ENCODE data around the gene KRT25.
"Not testable (repeated sequence)": the region's sequence is repeated elsewhere in the genome, so short reads cannot be mapped to it uniquely, and the experiment has no call there.

The KRT25 gene

DNA sequence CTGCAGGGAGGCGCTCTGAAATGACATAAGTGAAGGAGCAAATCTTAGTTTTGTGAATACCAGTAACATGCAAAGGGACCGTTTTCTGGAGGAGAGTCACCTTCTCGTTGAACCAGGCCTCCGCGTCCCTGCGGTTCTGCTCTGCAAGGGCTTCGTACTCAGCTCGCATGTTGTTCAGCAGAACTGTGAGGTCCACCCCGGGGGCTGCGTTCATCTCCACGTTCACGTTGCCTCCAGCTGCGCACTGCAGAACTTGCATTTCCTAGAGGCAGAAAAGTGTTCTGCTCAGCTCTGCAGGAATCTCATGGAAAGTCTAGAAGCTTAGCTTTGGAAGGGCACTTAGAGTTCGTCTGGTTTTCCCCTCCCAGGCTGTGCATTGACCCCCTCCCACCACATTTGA is 4.1 kb downstream of the KRT25 start:
- no peak for DNase-seq (ENCODE audit: low read depth)

DNA sequence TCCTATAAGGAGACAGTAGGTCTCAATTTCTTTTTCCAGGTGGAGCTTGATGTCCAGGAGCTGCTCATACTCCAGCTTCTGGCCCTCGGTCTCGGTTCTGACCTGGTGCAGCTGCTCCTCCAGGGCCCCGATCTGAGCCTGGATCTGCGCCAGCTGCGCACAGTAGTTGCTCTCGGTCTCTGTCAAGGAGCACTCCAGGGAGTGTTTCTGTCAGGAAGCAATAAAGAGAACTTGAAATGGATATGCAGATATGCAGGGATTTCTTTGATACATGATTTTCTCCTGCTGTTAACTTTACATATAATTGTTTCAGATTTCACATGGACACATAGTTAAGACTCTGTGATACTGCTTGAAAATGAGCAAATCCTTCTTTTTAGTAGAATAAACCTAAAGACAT is 4.7 kb downstream of the KRT25 start:
- no peak for DNase-seq (ENCODE audit: low read depth)

DNA sequence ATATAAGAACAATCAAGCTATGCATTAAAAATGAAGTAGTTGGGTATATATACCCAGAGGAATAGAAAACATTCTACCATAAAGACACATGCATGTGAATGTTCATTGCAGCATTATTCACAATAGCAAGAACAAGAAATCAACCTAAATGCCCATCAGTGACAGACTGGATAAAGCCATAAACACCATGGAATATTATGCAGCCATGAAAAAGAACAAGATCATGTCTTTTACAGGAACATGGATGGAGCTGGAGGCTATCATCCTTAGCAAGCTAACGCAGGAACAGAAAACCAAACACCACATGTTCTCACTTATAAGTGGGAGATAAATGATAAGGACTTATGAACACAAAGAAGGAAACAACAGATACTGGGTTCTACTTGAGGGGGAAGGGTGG is 6.5 kb downstream of the KRT25 start:
- DNase-seq (ENCODE audit: low read depth), result not testable (repeated sequence)

DNA sequence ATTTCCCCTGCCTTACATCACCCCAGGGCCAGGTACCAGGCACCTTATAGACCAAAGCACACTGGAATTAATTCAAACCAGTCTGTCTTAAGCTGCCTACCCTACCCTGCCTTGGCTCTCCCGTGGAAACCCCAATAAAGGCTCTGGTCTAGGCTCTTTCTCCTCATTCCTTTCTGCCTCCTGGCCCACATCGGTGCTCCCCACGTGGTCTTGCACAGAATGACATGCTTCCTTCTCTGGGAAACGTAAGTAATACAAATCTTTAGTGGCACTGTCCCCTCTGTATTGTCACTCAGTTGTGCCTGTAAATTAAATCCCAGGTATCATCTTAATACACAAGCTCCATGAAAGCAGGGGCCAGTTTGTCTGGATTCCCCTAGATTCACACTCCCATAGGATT is 16.6 kb downstream of the KRT25 start:
- DNase-seq (ENCODE audit: low read depth), result no peak

DNA sequence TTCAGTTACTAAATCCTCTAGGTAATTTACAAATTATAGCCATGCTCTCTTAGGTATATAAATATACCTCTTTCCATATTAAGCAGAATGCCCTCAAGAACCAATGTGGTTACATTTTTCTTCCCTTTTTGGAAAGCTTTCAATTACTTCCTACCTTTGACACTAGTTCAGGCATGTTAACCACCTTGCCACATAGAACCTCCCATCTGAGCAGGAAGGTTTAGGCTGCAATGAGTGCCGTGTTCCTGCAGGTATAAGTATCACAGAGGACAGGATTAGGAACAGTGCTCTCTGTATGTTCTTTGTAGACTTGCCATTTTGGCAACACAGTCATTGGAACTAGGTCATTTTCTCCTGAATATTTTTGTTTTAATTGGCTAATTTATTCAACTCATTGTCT is 20.1 kb downstream of the KRT25 start:
- DNase-seq (ENCODE audit: low read depth), result no peak

DNA sequence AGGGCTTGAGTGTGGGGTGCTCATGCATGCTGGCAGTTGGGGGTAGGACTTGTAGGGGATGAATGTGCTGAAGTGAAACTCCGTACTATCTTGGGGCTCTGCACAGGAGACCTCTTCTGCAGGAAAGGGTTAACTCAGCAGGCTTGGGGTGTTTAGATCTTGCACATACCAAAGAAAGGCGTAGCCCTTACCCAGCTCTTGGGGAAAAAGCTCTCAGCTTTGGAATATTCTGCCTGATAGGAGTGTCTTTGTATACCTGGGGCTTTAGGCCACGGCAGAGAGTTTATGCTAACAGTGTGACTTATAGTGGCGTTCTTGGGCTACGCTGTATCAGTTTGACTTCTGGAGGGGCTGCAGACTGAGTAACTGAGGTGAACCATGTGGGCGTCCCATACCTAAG is 21.1 kb downstream of the KRT25 start:
- DNase-seq (ENCODE audit: low read depth), result no peak

DNA sequence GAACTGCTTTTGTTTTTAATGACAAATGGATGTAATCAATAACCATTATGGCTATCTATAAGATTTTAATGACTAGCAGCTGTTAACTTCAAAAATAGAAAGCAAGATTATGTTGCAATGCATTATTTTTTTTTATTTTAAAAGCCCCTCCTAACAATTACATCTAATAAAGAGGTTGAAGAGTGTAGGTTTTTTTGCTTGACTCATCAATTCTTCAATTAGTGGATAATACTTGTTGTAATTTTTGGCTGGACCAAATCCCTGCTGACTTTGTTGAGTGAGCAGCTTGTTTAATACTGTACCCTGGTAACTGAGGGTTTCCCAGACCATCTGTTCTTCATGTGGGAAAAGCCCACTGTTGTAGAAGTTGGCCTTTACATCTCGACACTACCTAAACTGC is 24.2 kb downstream of the KRT25 start:
- DNase-seq (ENCODE audit: low read depth), result no peak

DNA sequence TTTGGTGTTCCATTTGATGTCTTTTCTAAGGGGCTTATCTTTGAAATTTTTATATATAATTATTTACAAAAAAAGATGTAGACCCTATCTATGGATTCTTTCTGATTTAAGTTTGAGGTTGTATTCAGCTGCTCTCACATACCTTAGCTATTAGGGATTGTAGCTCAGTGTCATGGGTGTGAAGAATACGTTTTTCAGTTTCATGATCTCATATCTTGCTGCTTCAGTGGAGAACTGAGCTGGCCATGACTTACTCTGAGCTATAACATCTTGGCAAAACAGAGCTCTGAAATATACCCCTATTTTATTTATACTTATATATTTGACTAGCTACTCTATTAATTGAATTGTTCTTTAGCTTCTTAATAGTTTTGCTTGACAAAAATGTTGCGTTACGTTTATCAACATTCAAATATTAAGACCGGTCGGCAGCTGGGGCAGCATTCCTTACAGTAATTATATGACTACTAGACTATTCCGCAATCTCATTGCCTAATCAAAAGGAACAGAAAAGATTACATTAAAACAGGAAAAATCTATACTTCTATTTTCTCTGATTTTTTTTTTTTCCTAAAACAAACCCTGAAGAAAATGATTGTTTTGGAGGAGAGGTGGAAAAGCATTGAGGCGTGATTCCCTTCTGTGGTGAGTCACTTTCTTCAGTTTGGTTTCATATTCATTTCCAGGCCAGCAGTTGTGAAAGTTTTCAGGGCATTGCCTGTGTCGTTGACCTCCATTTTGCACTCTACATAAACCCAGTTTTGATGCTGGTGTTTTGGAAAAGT is 27.5 kb downstream of the KRT25 start:
- DNase-seq (ENCODE audit: low read depth), result no peak

DNA sequence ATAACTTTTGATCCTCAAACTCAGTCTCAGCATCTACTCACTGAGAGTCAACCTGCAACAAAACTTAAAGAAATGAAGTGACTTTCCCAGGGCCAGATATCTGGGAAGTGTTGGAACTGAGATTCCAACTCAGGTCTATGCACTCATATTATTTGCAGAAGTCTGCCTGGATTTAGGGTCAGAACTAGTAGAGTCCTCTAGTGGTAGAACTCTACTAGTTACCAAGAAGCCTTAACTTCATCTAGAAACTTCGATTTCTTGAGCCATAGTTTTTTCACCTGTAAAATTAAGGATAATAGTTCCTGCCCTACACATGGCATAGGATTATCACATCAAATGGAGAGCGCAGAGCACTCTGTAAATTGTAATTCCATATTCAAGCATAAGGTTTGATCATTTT is 28.2 kb downstream of the KRT25 start:
- no peak for DNase-seq (ENCODE audit: low read depth)

DNA sequence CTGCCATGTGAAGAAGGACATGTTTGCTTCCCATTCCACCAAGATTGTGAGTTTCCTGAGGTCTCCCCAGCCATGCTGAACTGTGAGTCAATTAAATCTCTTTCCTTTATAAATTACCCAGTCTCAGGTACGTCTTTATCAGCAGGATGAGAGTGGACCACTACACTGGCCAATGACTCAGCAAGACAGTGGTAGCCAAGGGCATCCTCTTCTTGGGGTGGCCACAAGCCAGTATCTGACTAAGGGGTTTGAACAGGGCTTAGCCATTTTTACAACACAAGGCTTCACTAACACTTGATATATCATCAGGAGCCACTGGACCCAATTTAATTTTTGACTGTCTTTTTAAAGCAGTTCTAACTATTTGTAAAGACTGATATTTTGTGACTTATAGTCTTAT is 30.5 kb downstream of the KRT25 start:
- no peak for DNase-seq (ENCODE audit: low read depth)

DNA sequence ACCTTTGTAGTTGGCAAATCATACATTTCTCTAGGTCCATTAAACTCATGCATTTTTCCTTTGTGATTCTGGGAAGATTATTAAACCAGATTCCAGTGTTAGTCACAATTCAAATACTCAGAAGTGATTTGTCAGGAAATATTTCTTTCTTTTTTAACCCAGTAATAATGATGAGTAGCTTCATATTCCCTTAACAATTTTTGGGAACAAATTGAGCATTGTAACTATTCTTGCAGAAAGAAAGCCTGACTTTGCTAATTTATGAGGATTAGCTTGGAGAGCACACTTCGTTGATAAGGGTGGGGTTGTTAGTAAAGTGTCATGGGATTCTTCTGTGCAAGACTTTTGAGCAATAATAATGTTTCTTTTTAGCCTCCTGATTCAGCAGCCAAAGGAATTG is 32.9 kb downstream of the KRT25 start:
- DNase-seq (ENCODE audit: low read depth), result no peak

DNA sequence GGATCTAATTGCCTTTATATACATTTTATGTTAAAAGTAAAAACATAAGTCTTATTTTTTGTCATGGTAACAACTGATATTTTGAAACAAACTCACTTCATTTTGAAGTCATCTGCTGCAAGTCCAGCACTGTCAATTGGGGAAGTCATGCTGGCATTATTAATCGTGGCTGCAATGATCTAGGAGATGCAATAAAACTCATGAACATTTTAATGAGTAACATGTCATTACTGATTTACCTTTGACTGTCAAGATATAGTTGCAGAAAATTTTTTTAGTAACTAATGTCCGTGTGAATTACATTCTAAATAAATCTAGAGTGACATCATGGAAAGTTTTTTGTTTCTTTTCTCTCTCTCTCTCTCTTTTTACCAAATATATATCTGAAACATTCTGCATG is 34.2 kb downstream of the KRT25 start:
- DNase-seq (ENCODE audit: low read depth), result no peak

DNA sequence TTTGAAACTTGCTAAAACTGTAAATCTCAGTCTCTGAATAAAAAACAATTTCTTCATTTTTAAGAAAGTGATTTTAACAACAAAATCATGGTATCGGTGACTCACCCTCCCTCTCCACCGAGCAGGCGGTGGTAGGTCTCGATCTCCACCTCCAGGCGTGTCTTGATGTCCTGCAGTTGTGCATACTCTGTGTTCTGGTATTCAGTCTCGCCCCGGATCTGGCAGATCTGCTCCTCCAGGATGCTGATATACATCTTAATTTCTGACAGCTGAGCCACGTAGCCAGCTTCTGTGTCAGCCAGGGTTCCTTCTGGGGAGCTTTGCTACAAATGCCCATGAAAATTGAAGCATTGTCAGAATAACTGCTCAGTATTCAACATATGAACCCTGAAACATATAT is 36.2 kb downstream of the KRT25 start:
- no peak for DNase-seq (ENCODE audit: low read depth)

DNA sequence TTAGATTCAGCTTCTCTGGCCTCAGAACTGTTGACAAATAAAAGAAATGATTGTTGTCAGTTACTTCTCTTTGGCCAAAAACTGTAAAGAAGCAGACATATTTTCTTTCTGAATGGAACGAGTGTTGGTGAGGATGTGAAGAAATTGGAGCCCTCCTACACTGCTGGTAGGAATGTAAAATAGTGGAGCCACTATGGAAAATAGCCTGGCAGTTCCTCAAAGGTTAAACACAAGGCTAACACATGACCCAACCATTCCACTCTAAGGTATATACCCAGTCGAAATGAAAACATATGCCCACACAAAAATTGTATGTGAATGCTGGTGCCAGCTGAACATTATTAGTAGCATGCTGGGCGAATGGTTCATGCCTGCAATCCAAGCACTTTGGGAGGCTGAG is 37.4 kb downstream of the KRT25 start:
- no peak for DNase-seq (ENCODE audit: low read depth)

DNA sequence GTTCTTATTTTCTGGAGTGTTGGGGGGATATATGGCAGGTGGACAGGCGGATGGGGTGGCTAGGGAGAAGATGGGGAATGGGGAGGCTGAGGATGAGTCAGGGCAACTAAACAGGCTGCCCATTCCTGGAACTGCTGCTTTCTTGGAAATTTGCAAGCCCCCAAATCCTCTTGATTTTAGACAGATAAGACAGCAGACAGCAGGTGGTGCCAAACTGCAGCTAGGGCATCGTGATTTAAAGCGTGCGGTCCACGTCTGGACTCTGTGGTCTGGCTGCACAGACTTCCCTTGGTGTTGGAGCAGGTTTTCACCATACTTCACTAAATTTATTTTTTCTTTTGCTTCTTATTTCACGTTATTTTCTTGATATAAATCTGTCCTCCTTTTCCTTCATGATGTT is 40.7 kb downstream of the KRT25 start:
- DNase-seq (ENCODE audit: low read depth), result no peak

DNA sequence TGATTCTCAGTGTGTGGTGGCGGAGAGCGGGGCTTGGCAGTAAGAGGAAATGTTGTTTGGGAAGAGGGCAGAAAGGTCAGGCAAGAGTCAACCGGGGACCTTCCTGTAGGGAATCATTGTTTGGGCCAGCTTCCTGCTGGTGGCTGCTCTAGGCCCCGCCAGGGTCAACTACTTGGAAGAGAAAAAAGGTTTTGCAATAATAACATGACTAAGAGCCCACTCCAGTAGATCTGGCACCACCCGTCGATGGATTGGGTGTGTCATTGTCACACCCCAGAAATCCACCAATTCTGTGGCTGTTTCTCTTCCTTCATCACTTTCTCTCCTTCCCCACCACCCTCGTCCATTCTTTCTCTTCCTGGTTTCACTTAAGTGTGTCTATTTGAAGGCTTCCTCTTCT is 47.4 kb downstream of the KRT25 start:
- DNase-seq (ENCODE audit: low read depth), result no peak

DNA sequence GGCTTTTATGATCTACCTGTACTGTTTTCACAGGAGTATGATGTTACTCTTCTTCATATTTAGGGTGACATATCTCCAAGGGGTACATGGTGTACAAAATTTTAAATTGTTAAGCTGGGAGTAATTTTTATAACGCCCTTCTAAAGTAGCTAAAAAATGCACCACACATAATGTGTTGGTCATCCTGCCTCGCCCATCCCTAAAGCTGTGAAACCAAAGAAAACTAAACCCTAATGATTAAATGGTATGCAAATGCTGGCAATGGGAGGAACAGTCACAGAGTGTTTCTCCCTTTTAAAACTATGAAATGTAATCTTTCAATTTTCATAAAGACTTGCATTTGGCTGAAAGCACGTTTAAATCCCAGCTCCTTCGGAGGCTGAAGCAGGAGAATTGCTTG is 49.5 kb downstream of the KRT25 start:
- DNase-seq (ENCODE audit: low read depth), result no peak

DNA sequence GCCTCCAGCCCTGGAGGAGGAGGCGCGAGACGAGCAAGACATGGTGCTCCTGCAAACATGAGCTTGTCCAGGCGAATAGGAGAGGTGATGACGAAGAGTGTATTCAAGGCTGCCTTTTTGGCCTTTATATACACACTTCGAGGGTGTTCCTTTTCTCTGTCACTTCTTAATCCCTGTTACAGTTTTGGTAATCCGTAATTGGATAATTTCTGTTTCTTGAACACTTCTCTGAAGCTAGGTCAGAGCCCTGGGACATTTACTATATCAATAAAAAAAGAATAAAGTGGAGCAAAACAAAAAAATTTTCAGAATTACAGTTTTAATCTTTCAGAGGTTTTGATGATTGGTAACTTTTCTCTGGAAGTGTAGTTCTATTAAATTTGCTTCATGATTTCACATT is 51.5 kb downstream of the KRT25 start, which contains the start of gene KRT24:
Gene KRT24, minus strand, starts transcription at position 101 of the 400 bp plus-strand sequence. Its CDS starts 59 bp downstream, at position 42.
- DNase-seq (ENCODE audit: low read depth), result no peak

DNA sequence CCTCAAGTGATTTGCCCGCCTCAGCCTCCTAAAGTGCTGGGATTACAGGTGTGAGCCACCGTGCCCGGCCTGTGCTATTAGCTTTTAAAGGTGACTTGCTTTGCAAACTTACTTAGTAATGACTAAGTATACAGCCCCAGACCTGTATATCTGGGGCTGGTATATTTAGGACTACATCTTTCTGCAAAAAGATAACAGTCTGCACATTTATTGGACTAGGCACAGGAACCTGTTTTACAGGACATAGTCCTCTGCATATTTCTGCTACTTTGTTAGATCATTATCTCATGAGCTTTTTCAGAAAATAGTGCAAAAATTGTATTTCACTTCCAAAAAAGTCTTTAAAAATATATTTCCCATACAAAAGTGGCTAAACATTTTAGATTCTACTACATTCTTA is 52.9 kb downstream of the KRT25 start:
- DNase-seq (ENCODE audit: low read depth), result no peak

DNA sequence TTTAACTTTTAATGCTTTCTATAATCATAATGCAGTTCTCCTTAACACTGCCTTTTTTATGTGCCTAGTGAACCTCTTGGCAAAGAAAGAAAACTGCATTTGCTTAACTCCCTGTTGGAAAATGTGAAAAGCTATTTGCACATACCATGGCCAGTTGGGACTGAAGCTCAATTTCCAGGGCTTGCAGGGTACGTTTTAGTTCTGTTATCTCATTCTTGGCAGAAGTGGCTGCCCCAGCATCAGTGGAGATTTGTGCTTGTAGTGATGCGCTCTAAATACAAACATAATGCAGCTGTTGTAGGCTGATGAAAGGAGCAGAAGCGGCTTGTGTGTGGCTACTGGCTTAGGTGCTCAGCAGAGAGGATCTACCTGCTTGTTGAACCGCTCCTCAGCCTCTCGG is 55.3 kb downstream of the KRT25 start:
- DNase-seq (ENCODE audit: low read depth), result no peak

DNA sequence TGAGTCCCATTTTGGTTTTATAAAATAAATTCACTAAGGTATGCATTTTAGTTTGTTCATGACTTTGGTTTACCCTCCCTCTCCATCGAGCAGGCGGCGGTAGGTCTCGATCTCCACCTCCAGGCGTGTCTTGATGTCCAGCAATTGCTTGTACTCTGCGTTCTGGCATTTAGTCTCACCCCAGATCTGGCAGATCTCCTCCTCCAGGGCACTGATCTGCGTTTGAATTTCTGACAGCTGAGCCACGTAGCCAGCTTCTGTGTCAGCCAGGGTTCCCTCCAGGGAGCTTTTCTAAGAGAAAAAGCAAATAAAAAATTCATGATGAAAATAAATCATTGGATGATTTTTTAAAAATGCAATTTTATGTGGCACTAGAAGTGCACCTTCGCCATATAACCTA is 55.8 kb downstream of the KRT25 start:
- no peak for DNase-seq (ENCODE audit: low read depth)

Measured in T-helper 22 cell (primary cell).